HL-60 (cell line): ENCODE results near the gene HOOK2.
A peak's percentile ranks its signal among the peaks of the same experiment; 100 is the strongest.

ENCODE experiments used
- DNase-seq, 2 experiments: peaks; one replicate each; pipeline ENCODE4 v3.0.0-alpha.2; 2010 to 2020; ENCODE audit warnings: low read depth in 1 of 2, low spot score in 1 of 2
- H3K27ac ChIP-seq: fragments of 250-450 bp; sonication (Bioruptor Pico); replicated peaks from 2 replicates; pipeline ENCODE4 v1.5.1; 2020; ENCODE audit warnings: mild to moderate bottlenecking, moderate library complexity
- H3K27me3 ChIP-seq: fragments of 250-450 bp; sonication (Bioruptor Pico); 2 replicates; pipeline ENCODE4 v1.5.1; 2021; ENCODE audit warnings: mild to moderate bottlenecking, moderate library complexity; ENCODE audit not compliant: insufficient read depth, poor library complexity, severe bottlenecking
- H3K4me3 ChIP-seq: replicated peaks from 2 replicates; pipeline ENCODE4 v1.5.1; 2011; ENCODE audit warnings: mild to moderate bottlenecking, control low read depth, low read length; ENCODE audit not compliant: insufficient read depth
- CTCF ChIP-seq: IDR thresholded peaks from one replicate; pipeline ENCODE4 v1.5.1; 2011; ENCODE audit warnings: low read length, control low read depth, inconsistent platforms; ENCODE audit not compliant: insufficient read depth
- GABPA ChIP-seq: IDR thresholded peaks from 2 replicates; pipeline ENCODE4 v1.6.1; 2012; ENCODE audit warnings: low read depth
- POLR2AphosphoS5 ChIP-seq: IDR thresholded peaks from 2 replicates; pipeline ENCODE4 v1.6.1; 2012; ENCODE audit warnings: low read depth
- REST ChIP-seq: IDR thresholded peaks from 2 replicates; pipeline ENCODE4 v1.6.1; 2012; ENCODE audit warnings: low read depth; ENCODE audit not compliant: insufficient replicate concordance
- SPI1 ChIP-seq: IDR thresholded peaks from 2 replicates; pipeline ENCODE4 v1.6.1; 2012; ENCODE audit warnings: low read depth, mild to moderate bottlenecking, borderline replicate concordance

Gene HOOK2

GRCh38 chr19:12815088-12815487 lies 39.7 kb upstream of the HOOK2 start:
- H3K4me3 ChIP-seq: no peak overlapping the region
- no peak overlapping the region for H3K27ac ChIP-seq
- H3K27me3 ChIP-seq: no peaks in the 10 kb centered on the region
- no peak for DNase-seq
- no peak for TF ChIP-seq POLR2AphosphoS5
- no peak for TF ChIP-seq SPI1
- no peak for TF ChIP-seq REST
- no peak for TF ChIP-seq GABPA
- TF ChIP-seq CTCF: no peak

GRCh38 chr19:12806242-12807081 lies 31.1 kb upstream of the HOOK2 start, which contains the start of gene RNASEH2A:
RNASEH2A (plus strand) TSS chr19:12806584; CDS start chr19:12806674, 90 bp downstream.
- H3K4me3 ChIP-seq: peak within 1 kb of the TSS; percentile 91
- peaks cover 6% of the 10 kb centered on the region for H3K27me3 ChIP-seq
- TF ChIP-seq POLR2AphosphoS5: peak; percentile 80
- TF ChIP-seq GABPA: no peak
- TF ChIP-seq REST: peak; percentile 25
- peak within 1 kb of the TSS; percentile 79 for H3K27ac ChIP-seq
- DNase-seq: peak; percentile 69 to 91

GRCh38 chr19:12804051-12804450 lies 28.7 kb upstream of the HOOK2 start:
- H3K27me3 ChIP-seq: peaks cover 6% of the 10 kb centered on the region
- DNase-seq: no peak
- H3K27ac ChIP-seq: no peak overlapping the region
- TF ChIP-seq REST (no peak), POLR2AphosphoS5 (no peak), GABPA (no peak), CTCF (no peak), SPI1 (no peak)
- no peak overlapping the region for H3K4me3 ChIP-seq
